HG03460 (cell line): ENCODE measurements around the gene RNF182.
"Not testable (repeated sequence)": the region's sequence is repeated elsewhere in the genome, so short reads cannot be mapped to it uniquely, and the experiment has no call there.

Source experiments
- ATAC-seq: cut with Tn5 transposase; IDR thresholded peaks from one replicate; pipeline ENCODE4 v1.9.1; 2021; ENCODE audit not compliant: unreplicated experiment

The RNF182 gene

DNA sequence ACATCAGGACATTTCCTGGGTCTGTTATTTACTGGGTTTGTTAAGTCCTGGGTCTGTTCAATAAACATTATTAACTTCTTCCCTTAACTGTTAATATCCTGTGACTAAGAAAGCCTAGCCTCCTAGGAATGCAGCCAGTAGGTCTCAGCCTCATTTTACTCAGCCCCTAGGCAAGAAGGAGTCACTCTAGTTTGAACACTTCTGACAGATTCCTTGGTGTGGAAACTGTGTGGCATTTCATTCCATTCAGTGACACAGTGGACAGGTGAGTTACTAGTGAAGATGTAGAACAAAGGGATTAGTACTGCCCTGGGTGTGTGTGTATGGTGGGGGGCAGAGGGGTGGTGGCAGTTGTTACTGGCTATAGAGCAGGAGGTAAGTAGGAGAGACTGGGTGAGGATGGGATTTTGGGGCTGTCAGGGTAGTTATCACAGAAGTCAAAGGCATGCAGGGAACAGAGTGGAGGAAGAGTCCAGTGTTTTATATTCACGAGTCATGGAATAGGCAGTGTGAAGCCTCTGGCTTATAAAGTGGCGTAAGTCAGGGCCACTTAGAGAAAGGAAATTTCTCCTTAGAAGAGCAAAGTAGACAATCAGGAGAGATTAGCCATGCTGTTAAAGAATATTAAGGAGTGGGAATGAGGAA, 28.4 kb downstream of the RNF182 start:
- no peak for ATAC-seq

GRCh38 chr6:13965582-13966127, 40.9 kb downstream of the RNF182 start:
- ATAC-seq, result no peak

GRCh38 chr6:13971303-13971702, 46.6 kb downstream of the RNF182 start:
- ATAC-seq, result no peak

GRCh38 chr6:13972602-13973001, 47.9 kb downstream of the RNF182 start:
- not testable (repeated sequence) for ATAC-seq

DNA sequence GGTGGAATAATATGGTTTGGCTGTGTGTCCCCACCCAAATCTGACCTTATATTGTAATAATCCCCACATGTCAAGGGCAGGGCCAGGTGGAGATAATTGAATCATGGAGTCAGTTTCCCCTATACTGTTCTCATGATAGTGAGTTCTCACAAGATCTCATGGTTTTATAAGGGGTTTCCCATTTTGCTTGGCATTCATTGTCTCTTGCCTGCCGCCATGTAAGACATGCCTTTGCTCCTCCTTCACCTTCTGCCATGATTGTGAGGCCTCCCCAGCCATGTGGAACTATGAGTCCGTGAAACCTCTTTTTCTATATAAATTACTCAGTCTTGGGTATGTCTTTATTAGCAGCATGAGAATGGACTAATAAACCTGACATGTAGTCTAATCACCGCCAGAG, 48.7 kb downstream of the RNF182 start:
- ATAC-seq, result not testable (repeated sequence)

DNA sequence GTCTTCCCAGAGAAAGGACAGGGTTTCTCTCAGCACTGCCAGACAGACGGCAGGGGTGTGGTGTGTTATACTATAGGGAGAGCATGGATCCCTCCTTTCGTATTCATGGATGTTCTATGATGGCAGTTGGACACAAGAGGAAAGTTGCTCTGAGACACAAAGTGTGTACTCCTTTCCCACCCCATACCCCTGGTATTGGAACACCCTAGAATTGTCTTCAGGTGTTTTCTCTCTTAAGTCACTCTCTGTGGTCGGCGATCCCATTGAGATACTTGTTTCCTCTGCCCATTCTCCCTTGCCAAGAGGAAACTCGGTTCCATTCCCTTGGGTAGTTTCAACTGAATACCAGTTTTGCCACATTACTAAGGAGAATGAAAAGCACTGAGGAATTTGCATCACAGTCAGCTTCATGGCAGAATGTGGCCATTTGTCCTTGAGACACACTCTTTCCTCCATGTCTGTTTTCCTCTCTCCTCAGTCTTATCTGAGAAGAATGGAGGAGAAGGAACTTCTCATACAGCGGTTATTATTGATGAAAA, 53.4 kb downstream of the RNF182 start:
- no peak for ATAC-seq

GRCh38 chr6:13978787-13979186, 54.0 kb downstream of the RNF182 start:
- ATAC-seq, result no peak

- ATAC-seq, result no peak
Measured at GRCh38 chr6:13979284-13980171, 54.8 kb downstream of the RNF182 start.

DNA sequence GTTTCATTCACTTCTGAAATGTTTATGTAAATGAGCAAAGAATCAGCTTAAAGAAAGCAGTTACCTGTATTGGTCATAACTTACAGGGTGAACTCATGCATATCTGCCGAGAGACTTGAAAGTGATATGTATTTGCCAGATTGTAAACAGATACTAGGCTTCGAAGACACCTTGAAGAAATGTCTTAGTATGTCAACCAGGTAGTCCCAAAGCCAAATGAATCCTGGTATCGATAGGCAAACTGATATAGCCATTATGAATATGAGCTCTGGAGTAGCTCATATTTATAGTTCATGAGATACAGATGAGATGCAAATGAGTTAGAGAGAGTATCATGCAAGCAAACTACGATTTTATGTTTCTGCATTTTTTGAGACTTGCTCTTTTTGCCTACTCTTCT, 55.8 kb downstream of the RNF182 start:
- no peak for ATAC-seq

DNA sequence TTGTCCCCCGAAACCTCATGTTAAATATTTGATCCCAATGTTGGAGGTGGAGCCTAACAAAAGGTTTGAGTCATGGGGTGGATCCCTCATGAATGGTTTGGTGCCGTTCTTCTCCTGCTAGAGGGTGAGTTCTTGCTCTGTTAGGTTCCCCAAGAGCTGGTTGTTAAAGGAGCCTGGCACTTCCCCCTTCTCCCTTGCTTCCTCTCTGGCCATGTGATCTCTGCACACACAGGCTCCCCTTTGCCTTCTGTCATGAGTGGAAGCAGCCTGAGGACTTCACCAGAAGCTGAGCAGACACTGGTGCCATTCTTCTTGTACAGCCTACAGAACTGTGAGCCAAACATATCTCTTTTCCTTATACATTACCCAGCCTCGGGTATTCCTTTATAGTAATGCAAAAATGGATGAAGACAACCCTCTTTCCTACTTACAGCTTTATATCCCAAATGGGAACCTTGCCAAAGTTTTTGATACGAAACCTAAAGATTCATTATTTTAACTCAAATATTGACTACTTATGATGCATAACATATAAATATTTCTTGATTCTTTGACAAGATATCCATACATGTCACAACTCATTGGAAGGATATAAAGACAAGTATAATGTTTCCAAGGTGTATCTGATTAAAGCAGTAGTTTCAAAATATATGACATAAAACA, 61.0 kb downstream of the RNF182 start:
- ATAC-seq, result no peak

DNA sequence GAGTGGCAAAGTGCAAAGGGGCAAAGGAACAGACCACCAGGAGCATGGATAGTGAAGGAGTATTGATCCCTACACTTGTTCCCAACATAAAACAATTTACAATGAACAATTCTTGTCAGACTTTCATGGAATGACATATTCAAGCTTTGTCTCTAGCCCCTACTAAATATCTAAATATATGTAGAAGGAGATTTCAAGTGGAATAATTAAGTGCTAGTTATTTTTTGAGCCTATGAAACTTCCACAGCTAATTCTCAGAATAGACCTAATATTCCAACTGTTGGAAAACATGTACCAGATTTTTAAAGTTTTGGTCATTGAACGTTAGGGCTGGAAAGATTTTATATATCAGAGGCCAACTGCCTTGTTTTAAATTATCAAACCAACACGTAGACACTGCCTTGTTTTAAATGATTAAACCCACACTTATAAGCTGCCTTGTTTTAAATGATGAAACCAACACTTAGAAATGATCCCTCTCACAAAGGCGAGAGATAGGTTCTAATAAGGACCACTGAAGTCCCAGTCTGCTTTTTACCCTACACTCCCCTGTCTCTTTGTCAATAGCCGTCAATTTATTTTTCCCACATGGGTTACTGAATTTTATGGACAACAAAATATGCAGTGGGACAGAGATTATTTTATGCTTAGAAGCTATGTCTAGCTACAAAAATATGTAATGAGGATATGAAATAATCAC, 62.1 kb downstream of the RNF182 start:
- no peak for ATAC-seq

DNA sequence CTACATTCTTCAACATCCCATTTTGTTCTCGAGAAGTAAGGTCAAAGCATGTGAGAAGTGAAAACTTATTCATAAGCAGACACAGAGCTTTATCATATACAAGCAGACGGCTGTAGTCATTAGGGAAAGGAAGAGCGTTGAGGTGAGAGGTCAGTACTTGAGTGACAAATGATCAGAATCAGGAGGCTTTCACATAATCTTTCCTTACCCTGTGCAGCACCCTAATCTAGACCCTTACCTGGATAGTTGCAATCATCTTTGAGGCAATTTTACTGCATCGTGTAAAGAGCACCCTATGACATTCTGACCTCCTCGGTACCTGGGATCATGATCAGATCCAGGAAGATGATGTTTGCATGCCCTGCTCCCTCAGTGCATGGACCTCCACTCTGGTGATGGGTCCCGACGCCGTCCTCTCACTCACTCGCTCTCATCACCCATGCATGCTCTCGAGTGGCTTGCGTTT, 62.7 kb downstream of the RNF182 start:
- ATAC-seq, result no peak

DNA sequence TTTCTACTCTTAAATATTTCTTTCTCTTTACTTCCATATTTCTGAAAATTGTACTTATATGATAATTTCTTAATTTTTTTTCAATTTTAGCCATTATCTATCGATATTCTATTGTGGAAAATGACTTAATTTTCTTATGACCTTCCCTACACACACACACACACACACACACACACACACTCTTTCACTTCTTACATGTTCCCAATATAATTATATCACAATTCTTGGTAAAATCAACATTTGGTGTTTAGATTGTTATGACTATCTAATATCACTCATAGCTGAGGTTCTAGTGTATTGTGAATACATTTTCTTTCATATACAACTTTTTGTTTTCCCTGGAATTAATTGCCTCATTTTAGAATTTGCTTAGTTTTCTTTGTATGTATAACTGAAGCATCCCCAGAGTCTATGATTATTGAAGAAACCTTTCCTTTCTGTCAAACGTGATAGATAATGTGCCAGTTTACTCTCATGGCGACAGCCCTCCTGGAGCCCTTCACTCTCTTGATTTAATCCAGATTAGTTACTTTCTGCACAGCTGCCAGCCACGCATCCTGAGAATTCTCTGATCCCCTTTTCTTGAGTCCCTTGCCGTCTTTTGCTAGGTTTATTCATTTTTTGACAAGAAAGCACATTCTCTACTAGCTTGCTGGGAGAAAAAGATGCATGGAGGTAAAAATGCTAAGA, 63.4 kb downstream of the RNF182 start:
- ATAC-seq, result no peak

DNA sequence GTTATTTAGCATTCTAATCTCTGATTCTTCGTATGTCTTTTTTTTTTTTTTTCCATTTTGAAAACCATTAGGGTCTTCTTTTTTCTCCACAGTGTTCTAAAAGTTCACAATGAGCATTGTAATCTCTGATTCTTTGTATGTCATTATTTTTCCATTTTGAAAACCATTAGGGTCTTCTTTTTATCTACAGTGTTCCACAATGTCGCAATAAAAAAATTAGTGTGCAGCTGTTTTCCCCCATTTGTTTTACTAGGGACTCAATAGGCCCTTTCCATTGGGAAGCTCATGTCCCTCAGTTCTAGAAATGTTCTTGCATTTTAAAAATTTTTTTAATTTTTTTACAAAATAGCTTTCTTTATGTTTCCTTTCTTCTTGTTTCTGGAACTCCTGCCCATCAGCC, 64.2 kb downstream of the RNF182 start:
- no peak for ATAC-seq

DNA sequence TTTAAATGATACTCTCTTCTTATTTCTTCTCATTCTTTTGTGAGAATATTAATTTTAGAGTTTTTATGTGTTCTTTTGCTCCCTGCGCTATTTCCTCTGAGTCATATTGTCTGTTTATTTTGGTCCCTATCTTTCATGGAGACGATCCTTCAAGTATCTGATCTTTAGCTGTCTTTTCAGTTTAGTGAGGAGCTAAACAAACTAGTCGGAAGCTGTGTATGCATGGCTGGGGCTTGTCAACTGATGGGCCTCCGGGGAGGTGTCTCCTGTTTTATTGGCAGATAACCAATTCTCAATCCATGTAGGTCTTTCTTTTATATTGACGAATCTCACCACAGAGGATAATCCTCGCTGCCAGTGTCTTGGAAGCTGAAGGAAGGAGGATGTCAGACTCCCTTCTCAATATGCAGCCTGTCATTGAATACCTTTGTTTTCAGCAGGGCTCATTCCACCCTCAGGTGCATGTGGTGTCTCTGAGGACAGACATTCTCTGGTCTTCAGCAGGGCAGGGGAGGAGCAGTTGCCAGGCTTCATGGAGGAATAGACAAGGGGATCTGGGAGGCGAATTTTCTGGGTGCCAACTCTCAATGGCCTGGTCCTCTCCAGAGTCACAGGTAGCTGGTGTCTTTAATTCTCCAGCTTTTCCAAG, 64.9 kb downstream of the RNF182 start:
- no peak for ATAC-seq

GRCh38 chr6:13990796-13991195, 66.0 kb downstream of the RNF182 start:
- ATAC-seq, result no peak

- no peak for ATAC-seq
Measured at GRCh38 chr6:13991393-13991792, 66.6 kb downstream of the RNF182 start.

- no peak for ATAC-seq
Measured at GRCh38 chr6:13992417-13993055, 67.8 kb downstream of the RNF182 start.

GRCh38 chr6:13993416-13993815, 68.7 kb downstream of the RNF182 start:
- no peak for ATAC-seq
